Measurements from ENCODE around the gene HMG20A.

- TF ChIP-seq CTCF (IDR thresholded peaks at IDR 0.05): no peak
- no peak for TF ChIP-seq ZFX (IDR thresholded peaks at IDR 0.05; ENCODE audit: borderline replicate concordance)
Measured at GRCh38 chr15:77398927-77399326, 21.8 kb upstream of the HMG20A start.

All from 22Rv1 (cell line).